ENCODE results near the gene EPHB1. TPM values are rescaled to one million over a fixed set of nuclear protein-coding genes. Genes with fewer than 3 reads are reported as not detected.

Gene EPHB1
- total RNA-seq, 1 experiment from 2014 or later = 2.8 TPM

- Histone ChIP-seq H4K5ac (ENCODE audit: insufficient read length, low read depth, low read length) (no peak overlapping the region), H3T11ph (ENCODE audit: low read length) (no peak overlapping the region), H2AK5ac (ENCODE audit: insufficient read length, low read length) (no peak overlapping the region), H4K8ac (replicated peaks; ENCODE audit: insufficient read length, low read depth, low read length) (no peak overlapping the region), H3K9me3 (ENCODE audit: control insufficient read depth, low read depth, low read length) (no peaks in the 10 kb centered on the region), H3K9ac (ENCODE audit: extremely low read depth, insufficient read length, low read length) (no peak overlapping the region), H3K27me3 (ENCODE audit: insufficient read depth, low read length) (no peaks in the 10 kb centered on the region), H3K23me2 (ENCODE audit: insufficient read length, low read depth, low read length, poor library complexity, severe bottlenecking) (no peaks in the 10 kb centered on the region), H2BK15ac (ENCODE audit: low read depth, low read length) (no peak overlapping the region), H3K79me1 (ENCODE audit: insufficient read depth, low read depth, low read length, poor library complexity, severe bottlenecking) (no peaks in the 10 kb centered on the region), H3K4me2 (ENCODE audit: insufficient read depth, insufficient read length, low read length) (no peak overlapping the region), H2BK5ac (ENCODE audit: insufficient read length, low read length) (no peak overlapping the region), H3K4ac (ENCODE audit: low read depth, low read length) (no peak overlapping the region), H3K56ac (ENCODE audit: insufficient read length, low read depth, low read length) (no peak overlapping the region), H2BK12ac (ENCODE audit: insufficient read length, low read depth, low read length) (no peak overlapping the region), H3K4me1 (ENCODE audit: insufficient read depth, low read length) (no peaks in the 10 kb centered on the region), H3K27ac (ENCODE audit: insufficient read length, low read depth, low read length) (no peak overlapping the region), H3K23ac (ENCODE audit: insufficient read length, low read depth, low read length) (no peak overlapping the region), H4K20me1 (ENCODE audit: control insufficient read depth, insufficient read depth, insufficient read length) (no peaks in the 10 kb centered on the region), H3K14ac (ENCODE audit: insufficient read depth, low read length) (no peak overlapping the region), H2AFZ (ENCODE audit: low read length) (no peak overlapping the region), H2BK120ac (ENCODE audit: low read depth, low read length, poor library complexity, severe bottlenecking) (no peak overlapping the region), H3K18ac (ENCODE audit: insufficient read length, low read depth, low read length) (no peak overlapping the region), H3K79me2 (ENCODE audit: insufficient read depth, low read length) (no peaks in the 10 kb centered on the region), H4K91ac (ENCODE audit: insufficient read length, low read depth, low read length) (no peak overlapping the region), H2BK20ac (ENCODE audit: low read depth, low read length, poor library complexity, severe bottlenecking) (no peak overlapping the region)
- Mint-ChIP-seq H3K27ac (no peak overlapping the region; a peak in 1 of 7 replicates), H3K27me3 (ENCODE audit: low read depth) (peaks cover 9% of the 10 kb centered on the region; the same call in 1 of the 2 replicates), H3K9me3 (no peaks in the 10 kb centered on the region), H3K36me3 (ENCODE audit: insufficient read depth in 1 of 3, low read depth in 3 of 3) (no peaks in the 10 kb centered on the region), H3K4me1 (no peaks in the 10 kb centered on the region), H3K4me3 (no peak overlapping the region)
- no peak for TF ChIP-seq CTCF (conservative IDR thresholded peaks at IDR 0.05)
- no peak for DNase-seq
- no CpG with 5 or more reads among the region's 5 CpGs for WGBS (ENCODE audit: extremely low coverage, insufficient read length, low lambda C conversion rate)
Measured at GRCh38 chr3:134833453-134834163, 38.5 kb downstream of the EPHB1 start.

All from H9 (cell line).